Stimulated activated CD4-positive, alpha-beta T cell treated with anti-CD3 and anti-CD28 coated beads, Interleukin-2, amount 100 ng/mL, for 48 hours (primary cell): ENCODE results near the gene GALNT9.
"Not testable (repeated sequence)": the region's sequence is repeated elsewhere in the genome, so short reads cannot be mapped to it uniquely, and the experiment has no call there.

ENCODE experiments used
- DNase-seq, 2 donors: peaks; one replicate each; pipeline ENCODE4 v3.0.0-alpha.2; 2020

GALNT9 gene

DNA sequence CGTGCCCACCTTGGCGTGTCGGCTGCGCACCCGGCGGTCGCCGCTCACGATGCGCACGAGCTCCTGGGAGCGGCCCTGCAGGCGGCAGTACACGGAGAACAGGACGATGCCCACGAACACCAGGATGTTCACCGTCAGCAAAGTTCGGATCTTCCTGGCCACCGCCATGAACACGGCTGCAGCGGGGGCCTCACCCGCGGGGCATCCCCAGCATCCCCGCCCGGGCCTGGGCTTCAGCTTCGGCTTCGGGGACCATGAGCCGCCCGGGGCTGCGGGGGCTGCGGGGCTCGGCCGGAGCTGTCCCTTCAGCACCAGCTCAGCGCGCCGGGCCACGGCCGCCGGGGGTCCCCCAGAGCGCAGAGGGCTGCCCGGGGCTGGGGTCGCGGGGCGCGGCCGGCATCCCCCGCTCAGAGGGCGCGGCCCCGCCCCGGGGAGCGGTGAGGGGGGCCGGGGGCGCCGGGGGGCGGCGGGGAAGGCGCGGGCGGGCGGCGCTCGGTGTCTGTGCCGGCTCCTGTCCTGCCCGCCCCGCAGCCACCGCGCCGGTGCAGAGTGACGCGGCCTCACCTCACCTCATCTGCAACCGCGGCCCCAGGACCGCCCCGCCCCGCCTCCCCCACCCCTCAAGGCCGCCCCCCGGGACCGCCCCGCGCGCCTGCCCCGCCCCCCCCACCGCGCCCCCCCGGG is at the start of gene GALNT9:
Gene GALNT9 (minus strand): TSS at position 554 of the 684 bp plus-strand sequence. CDS start 386 bp downstream, at position 168.
- no peak for DNase-seq

GRCh38 chr12:132379057-132379456 is 49.7 kb upstream of the GALNT9 start:
- not testable (repeated sequence) for DNase-seq

- DNase-seq: no peak
These were observed 47.8 kb upstream of the GALNT9 start for GRCh38 chr12:132377147-132377546.

DNA sequence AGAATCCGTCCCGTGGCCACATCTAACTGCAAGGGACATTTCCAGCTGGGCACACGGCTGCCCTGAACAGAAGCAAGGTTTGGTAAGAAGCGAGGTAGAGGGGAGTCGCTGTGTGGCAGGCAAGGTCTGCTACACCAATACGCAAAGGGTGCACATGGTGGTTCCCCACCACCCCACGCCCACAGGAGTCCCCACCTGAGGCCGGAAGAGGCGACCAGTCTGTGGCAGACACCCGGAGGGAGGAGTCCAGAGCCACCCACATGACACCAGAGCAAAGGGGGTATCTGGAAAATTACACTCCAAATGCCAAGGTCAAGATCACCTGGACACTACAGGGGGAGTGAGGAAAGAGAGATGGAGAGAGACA is 47.1 kb upstream of the GALNT9 start:
- no peak for DNase-seq

DNA sequence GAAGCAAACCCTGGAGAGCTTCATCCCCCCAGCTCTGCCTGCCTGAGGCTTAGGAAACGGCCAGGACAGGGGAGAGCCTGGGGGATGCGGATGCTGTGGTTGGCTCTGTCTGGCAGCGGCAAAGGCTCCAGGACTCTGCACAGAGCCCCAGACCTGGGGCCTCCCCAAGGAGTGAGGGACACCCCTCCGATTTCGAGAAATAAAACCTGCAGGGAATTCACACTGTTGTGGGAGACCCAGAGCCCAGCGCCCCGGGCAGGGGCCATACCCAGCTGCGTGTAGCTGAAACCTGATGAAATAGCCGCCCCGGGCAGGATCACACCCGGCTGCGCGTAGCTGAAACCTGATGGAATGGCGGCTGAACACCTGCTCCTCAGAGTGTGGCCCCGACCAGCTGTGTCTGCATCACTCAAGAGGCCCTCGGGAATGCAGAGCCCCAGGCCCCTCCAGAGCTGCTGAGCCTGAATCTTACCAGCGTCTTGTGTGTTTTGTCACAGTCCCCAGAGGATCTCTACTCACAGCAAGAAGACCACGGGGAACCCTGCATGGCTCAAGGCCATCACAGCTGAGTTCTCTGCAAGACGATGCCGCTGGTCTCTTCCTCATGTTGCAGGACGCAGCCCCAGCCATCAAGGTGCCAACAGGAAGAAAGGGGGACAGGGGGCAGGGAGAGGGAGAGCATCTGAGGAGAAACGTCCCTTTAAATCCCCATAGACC is 46.5 kb upstream of the GALNT9 start:
- DNase-seq: no peak

- no peak for DNase-seq
These were observed 45.4 kb upstream of the GALNT9 start for GRCh38 chr12:132374612-132375445.

DNA sequence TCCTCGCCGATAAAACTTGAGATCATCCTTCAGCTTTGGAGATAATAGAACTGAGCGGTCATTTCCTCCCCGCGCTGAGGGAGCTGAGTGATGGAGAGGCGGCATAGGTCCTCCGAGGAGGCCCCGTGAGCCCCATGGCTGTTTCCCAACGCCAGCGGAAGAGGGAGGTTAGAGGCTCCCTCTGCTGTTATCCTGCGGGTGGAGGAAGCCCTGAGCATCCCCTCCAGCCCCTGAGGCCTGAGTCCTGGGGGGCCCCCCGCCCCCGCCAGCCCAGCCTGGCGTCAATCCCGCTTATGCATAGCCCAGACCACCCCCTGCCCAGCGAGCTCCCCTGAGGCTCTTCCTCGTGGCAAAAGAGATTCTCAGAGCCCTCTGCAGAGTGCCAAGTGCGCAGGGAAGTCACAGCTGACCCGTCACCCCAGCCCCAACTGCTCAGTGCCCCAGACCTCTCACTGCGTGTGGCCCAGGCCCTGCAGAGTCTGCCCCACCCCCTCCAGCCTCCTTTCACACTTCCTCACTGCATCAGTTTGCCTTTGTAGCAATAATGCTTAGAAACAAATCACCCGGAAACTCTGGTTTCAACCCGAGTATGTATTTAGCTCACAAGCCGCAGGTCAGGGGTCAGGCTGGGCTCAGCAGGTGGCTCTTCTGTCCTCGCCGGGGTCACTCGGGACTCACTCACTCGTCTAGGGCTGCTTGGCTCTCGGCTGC is 44.7 kb upstream of the GALNT9 start:
- DNase-seq: no peak

GRCh38 chr12:132367852-132368251 is 38.5 kb upstream of the GALNT9 start:
- no peak for DNase-seq

DNA sequence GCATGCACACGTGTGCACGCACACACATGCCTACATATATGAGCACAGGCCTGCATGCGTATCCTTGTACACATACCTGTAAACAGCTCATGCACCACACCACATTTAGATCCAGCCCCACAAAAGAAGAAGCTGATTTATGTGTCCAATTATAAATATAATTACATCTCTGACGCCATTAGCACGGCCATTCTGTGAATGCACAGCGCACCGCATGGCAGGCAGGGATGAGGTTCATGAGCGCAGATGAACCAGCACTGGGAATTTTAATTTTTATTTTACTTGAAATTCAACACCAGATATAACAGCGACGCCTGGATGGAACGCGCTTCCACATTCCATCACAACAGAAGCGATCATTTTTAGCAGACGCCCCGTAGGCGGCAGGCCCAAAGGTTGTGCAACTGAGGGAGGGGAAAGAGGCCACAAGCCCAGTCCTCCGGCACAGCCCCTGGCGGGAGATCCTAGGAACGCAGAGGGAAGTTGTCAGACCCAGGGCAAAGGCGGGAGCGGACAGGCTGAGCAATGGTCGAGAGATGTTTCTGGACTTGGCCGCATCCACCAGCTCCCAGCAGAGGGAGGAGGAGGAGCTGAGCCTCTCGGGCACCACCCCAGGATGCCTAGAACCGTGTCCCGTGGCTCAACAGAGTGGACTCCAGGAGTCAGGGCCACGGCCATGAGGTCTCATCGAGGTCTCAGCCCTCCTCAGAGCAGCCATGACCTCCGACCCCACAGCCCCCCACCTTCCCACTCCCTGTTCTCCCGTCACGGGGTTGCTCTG is 37.9 kb upstream of the GALNT9 start:
- DNase-seq: no peak

DNA sequence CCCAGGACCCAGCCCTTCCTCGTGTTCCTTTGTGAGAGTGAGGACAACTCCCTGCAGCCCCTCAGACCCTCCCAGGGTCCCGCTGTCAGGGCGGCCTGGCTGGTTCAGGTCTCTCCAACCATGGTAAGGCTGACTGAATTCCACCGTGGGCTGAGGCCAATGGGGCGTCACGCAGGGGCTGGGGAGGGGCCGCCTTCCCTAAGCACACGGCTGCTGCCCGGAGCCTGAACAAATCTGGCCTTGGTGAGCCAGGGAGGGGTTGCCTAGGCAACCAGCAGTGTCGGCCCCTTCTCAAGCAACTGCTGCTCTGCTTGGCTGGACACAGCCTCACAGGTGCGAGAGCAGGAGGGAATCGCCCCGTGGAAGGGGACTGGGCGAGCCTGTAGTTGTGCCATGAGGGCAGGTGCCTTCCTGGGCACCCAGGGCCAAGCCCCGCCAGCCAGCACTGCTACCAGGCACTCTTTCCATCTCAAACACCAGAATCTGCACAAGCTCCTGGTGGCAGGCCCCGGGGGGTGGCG is 37.0 kb upstream of the GALNT9 start:
- DNase-seq: no peak

DNA sequence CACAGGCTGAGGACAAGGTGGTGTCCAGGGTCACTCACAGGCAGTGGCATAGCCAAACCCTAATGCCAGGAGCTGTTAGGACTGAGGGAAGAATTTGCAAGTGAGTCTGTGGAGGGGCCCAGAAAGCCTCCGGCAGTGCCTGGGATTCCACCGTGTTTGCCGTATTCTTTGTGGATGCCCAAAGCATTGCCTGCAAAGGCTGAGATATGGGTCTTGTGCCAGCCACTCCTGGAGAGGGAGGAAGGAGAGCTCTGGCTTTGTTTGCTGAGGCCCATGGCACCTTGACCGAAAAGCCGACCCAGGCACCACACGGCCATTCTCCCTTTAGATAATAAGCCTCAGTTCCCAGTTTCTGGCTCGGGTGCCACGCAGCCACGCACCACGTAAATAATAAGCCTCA is 35.8 kb upstream of the GALNT9 start:
- no peak for DNase-seq

DNA sequence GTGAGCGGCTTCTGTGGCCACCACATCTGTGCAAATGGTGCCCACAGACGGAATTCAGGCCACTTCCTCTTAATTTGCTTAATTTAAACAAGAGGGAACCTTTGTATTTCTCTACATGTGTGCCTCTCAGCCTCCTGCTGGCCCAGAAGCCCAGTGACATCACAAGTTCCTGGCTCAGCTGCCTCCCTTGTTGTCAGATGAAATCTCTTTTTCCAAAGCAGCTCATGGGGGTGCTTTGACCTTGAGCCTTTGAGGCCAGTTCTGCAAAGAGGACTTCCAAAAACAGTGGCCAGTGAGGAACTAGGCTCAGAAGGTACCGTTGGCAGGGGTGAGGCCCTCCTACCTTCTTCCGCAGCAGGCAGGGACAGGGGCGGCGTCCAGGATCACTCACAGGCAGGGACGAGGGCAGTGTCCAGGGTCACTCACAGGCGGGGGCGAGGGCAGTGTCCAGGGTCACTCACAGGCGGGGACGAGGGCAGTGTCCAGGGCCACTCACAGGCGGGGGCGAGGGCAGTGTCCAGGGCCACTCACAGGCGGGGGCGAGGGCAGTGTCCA is 35.0 kb upstream of the GALNT9 start:
- no peak for DNase-seq

GRCh38 chr12:132363661-132364347 is 34.4 kb upstream of the GALNT9 start:
- DNase-seq: no peak

DNA sequence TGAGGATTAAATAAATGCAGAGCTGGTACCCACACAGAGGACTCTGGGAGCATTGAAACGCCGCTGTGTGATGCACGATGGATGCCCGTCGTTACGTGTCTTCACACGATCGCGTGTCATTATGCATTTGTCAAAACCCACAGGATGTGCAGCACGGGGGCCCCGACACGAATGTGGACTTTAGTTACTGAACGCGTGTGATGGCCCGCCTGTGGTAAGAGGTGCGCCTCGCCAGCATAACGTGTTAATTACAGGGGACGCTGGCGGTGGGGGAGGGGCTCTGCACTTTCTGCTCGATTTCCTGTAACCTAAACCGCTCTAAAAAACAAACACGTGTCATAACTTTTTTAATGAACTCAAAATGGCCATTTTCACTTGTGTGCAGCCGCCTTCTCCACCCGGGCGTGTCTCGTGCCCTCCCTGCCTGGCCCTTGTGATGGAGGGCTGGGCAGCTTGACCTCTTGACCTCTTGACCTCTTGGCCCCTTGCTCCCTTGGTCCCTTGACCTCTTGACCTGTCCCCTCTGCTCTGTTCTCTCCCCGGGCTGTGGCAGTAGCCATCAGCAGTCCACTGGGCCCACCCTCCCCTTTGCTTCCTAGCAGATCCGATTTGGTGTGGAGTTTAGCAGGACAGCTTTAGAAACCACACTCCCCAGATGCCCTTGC is 33.7 kb upstream of the GALNT9 start:
- no peak for DNase-seq

GRCh38 chr12:132360906-132361777 is 31.8 kb upstream of the GALNT9 start:
- no peak for DNase-seq

DNA sequence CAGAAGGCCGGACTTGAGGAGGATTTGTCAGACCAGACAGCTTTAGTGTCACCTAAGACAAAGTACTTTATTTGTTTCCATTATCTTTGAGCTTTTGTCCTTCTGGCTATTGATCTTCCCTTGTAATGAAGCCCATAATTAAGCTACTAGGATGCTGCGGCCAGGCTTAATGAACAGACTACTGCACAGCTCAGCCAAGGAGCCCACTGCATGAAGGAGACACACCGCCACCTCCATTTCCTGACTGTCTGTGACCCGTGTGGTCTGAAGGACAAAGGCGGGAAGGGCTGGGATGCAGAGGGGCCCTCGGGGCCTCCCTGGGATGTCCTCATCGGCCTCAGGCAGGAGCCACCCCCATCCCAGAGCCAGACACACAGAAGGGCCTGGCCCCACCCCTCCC is 31.0 kb upstream of the GALNT9 start:
- DNase-seq: no peak

- no peak for DNase-seq
These were observed 30.6 kb upstream of the GALNT9 start for GRCh38 chr12:132359971-132360370.

DNA sequence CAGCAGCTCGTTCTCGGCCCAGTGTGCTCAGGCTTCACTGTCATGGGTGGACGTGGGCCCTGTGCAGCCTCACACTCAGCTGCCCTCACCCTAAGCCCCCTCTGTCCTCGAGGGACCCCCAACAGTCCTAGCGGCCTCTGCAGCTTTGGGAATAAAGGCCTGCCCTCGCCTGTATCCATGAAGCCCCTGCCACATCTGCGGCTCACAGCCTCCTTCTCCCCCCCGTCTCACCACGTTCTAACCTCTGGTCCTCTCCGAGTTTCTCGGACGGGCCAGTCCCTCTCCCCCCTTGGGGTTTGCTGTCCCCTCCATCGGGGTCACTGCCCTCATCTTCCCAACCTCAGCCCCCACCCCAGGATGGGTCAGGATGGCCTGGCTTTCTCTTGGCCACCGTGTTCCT is 30.2 kb upstream of the GALNT9 start:
- no peak for DNase-seq
